BJ (cell line): ENCODE measurements around the gene AP5S1. TPM values are rescaled to one million over a fixed set of nuclear protein-coding genes. Genes with fewer than 3 reads are reported as not detected.

Experiments
- CTCF ChIA-PET: fragments of 350-600 bp; formaldehyde crosslinking; extraction: SDS; loops from one replicate; lab custom pipeline; 2021; ENCODE audit warnings: antibody characterized with exemption, inconsistent platforms; lab: Yijun Ruan, JAX
- POLR2A ChIA-PET: fragments of 300-600 bp; sonication (Branson Sonifier 250); formaldehyde crosslinking; extraction: SDS; loops from one replicate; lab custom pipeline; 2021; ENCODE audit warnings: antibody characterized with exemption; lab: Charles Lee
- DNase-seq: peaks from one replicate; pipeline ENCODE4 v3.0.0-alpha.2; 2011; ENCODE audit warnings: low read depth
- H3K27me3 ChIP-seq: 2 replicates; pipeline ENCODE4 v1.6.0; 2011; ENCODE audit warnings: low read length; ENCODE audit not compliant: control insufficient read depth, insufficient read depth
- H3K36me3 ChIP-seq: 2 replicates; pipeline ENCODE4 v1.5.1; 2011; ENCODE audit warnings: low read length; ENCODE audit not compliant: control insufficient read depth, insufficient read depth
- H3K4me3 ChIP-seq: 2 replicates; pipeline ENCODE4 v1.5.1; 2011; ENCODE audit warnings: low read depth, mild to moderate bottlenecking, control low read depth, low read length
- CTCF ChIP-seq: IDR thresholded peaks from 2 replicates; pipeline ENCODE4 v1.5.1; 2011; ENCODE audit warnings: low read depth, mild to moderate bottlenecking, control low read depth, inconsistent platforms, low read length, moderate library complexity; ENCODE audit not compliant: insufficient read depth
- polyA plus RNA-seq: library from polyadenylated mRNA; depleted of rRNA; stranded (reverse); fragments of >200 nt; gene quantifications from 2 replicates; pipeline ENCODE4 v1.2.3, GENCODE V29; 2011

Gene AP5S1
- polyA plus RNA-seq, 1 experiment, result 12.2 TPM

DNA sequence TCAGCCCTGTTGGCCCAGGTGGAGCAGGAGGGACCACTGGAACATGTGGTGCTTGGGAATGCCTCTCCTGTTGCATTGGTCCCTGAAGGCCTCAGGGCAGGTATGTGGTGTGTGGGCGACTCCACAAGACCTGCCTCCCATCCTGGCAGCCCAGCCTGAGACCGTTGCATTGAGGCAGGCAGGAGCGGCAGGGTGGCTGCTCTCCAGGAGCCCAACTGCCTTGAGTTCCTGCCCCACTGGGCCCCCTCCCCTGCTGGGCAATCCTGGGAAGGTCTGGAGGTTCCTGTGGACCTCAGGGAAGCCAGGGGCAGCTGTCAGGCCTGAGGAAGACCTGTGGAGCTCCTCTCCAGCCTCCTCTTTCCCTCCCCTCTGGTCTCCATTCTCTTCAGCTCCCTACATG lies 46.1 kb downstream of the AP5S1 start:
- Histone ChIP-seq H3K27me3 (no peaks in the 10 kb centered on the region), H3K4me3 (no peak overlapping the region), H3K36me3 (peaks cover 55% of the 10 kb centered on the region)
- ChIA-PET POLR2A (interaction anchor here (0.6 kb wide), 1 partner anchor 396 kb away, joined by 5 read pairs; no protein-coding TSS in a partner anchor), CTCF (interaction anchor here (1.0 to 1.9 kb wide), 4 partner anchors 10 to 80 kb away, joined by 3 to 5 read pairs (median 4); partner anchors contain the start of gene CENPB)
- DNase-seq, result no peak
- TF ChIP-seq CTCF, result no peak

- POLR2A ChIA-PET, result interaction anchor here (0.6 kb wide), 1 partner anchor 339 kb away, joined by 4 read pairs; no protein-coding TSS in a partner anchor
- no peak for DNase-seq
- CTCF ChIA-PET, result interaction anchor here (0.6 to 1.9 kb wide), 5 partner anchors 12 to 204 kb away, joined by 3 to 5 read pairs (median 4); partner anchors contain the start of gene CENPB
- Histone ChIP-seq H3K36me3 (peaks cover 46% of the 10 kb centered on the region), H3K4me3 (no peak overlapping the region), H3K27me3 (no peaks in the 10 kb centered on the region)
- TF ChIP-seq CTCF, result no peak
Measured at GRCh38 chr20:3867802-3868201, 47.5 kb downstream of the AP5S1 start.

DNA sequence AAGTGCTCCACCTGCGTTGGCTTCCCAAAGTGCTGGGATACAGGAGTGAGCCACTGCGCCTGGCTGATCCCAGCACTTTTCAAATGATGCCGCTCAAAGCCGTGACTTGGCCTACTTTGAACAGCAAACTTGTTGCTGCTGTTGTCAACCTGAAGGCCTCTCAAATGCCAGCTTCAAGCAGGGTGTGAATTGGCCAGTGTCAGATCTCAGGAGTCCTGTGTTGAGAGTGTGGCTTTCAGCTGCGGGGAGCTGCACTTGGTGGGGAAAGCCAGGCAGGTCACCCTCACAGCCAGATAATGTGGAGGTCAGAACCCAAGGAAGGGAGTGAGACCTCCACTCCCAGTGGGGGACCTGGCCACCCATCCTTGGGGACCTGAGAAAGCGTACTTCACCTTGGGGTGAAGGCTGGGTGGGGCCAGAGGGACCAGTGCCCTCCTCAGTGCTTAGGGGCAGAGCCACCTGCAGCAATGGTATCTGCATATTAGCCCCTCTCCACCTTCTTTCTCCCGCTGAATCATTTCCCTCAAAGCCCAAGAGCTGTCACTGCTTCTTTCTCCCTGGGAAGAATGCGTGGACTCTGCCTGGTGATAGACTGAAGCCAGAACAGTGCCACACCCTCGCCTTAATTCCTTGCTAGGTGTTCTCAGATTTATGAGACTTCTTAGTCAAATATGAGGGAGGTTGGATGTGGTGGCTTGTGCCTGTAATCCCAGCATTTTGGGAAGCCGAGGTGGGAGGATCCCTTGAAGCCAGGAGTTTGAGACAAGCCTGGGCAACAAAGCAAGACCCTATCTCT lies 49.7 kb downstream of the AP5S1 start:
- ChIA-PET CTCF (interaction anchor here (1.7 kb wide), 1 partner anchor 15 kb away, joined by 7 read pairs; no protein-coding TSS in a partner anchor), POLR2A (no interaction called here)
- Histone ChIP-seq H3K4me3 (no peak overlapping the region), H3K36me3 (peaks cover 29% of the 10 kb centered on the region), H3K27me3 (no peaks in the 10 kb centered on the region)
- no peak for TF ChIP-seq CTCF
- DNase-seq, result no peak

GRCh38 chr20:3871550-3872265 lies 51.4 kb downstream of the AP5S1 start:
- no peaks in the 10 kb centered on the region for H3K27me3 ChIP-seq
- ChIA-PET POLR2A (interaction anchor here (0.5 kb wide), 1 partner anchor 35 kb away, joined by 4 read pairs; no protein-coding TSS in a partner anchor), CTCF (interaction anchor here (0.7 to 1.7 kb wide), 2 partner anchors 15 to 17 kb away, joined by 4 to 7 read pairs; no protein-coding TSS in a partner anchor)
- H3K4me3 ChIP-seq, result no peak overlapping the region
- no peak for TF ChIP-seq CTCF
- H3K36me3 ChIP-seq, result peaks cover 13% of the 10 kb centered on the region
- no peak for DNase-seq

GRCh38 chr20:3873507-3873906 lies 53.2 kb downstream of the AP5S1 start:
- TF ChIP-seq CTCF, result no peak
- DNase-seq, result no peak
- no peak overlapping the region for H3K4me3 ChIP-seq
- H3K27me3 ChIP-seq, result no peaks in the 10 kb centered on the region
- H3K36me3 ChIP-seq, result peaks cover 11% of the 10 kb centered on the region
- ChIA-PET CTCF (no interaction called here), POLR2A (no interaction called here)
